ENCODE measurements around the gene UFD1.

DNA sequence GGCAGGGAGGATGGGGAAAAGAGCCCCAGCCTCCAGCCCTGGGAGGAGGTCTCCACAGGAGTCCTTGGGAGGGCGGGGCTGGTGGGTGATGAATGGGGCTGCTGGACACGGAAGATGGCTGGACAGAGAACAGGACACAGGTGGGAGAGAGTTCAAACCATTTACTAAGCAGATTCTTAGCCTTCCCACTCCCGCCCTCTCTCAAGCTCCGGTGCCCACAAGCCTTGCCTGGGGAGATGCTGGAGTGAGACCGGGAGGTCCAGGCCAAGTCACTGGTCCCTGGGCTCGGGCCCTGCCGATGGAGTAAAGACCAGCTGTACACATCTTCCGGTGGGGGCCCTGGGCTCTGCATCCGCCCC, 43.9 kb upstream of the UFD1 start:
- TF ChIP-seq POLR2A (IDR thresholded peaks at IDR 0.05; ENCODE audit: low read length), result no peak
- TF ChIP-seq GATA1 (IDR thresholded peaks at IDR 0.05; ENCODE audit: low read depth, low read length), result no peak
